K562 (cell line): ENCODE measurements around the gene EAF1. TPM values are rescaled to one million over a fixed set of nuclear protein-coding genes. Genes with fewer than 3 reads are reported as not detected.

ENCODE experiments used
- ATAC-seq: fragments of 200-7000 bp; cut with Tn5 transposase; 3 replicates; pipeline ENCODE4 v1.9.1; 2020; ENCODE audit warnings: moderate library complexity
- BruUV-seq: library from RNA; stranded (reverse); fragments of 400-500 nt; replicated peaks from 2 replicates; lab custom pipeline; 2021; lab: Mats Ljungman, UMichigan
- CTCF ChIA-PET: fragments of 300-600 bp; formaldehyde crosslinking; extraction: SDS; loops from one replicate; lab custom pipeline; 2021; ENCODE audit warnings: low intra/inter-chr PET ratio; lab: Yijun Ruan, JAX
- POLR2A ChIA-PET: fragments of 300-600, 350-650 bp; sonication (Branson Sonifier 250); formaldehyde crosslinking; extraction: SDS; loops from one replicate; lab custom pipeline; 2021; ENCODE audit warnings: antibody characterized with exemption, inconsistent platforms; lab: Yijun Ruan, JAX
- DNase-seq, 4 experiments: peaks; one replicate each; pipeline versions ENCODE4 v3.0.0 to v3.0.0-alpha.2; 2011 to 2018; ENCODE audit warnings: low spot score in 3 of 4, mixed read lengths in 3 of 4; ENCODE audit errors: extremely low read depth in 1 of 4
- FAIRE-seq: peaks from 2 replicates; lab custom pipeline; 2011; peaks lifted over from hg19 to GRCh38; lab: Jason Lieb, UNC
- H2AFZ ChIP-seq: 2 replicates; pipeline ENCODE4 v1.6.0; 2011; ENCODE audit warnings: low read depth, low read length, control low read depth, inconsistent platforms
- H3K27ac ChIP-seq: fragments of 200-600 bp; 3 replicates; pipeline ENCODE4 v1.8.0; 2011; ENCODE audit warnings: low read depth, mild to moderate bottlenecking, control low read depth, inconsistent platforms, low read length, moderate library complexity, mixed read lengths; ENCODE audit errors: extremely low read depth
- H3K27me3 ChIP-seq, 2 experiments: fragments of 300-600 bp in 1 of 2; 2 replicates in 1 of 2; 3 replicates in 1 of 2; pipeline versions ENCODE4 v1.6.0 to v1.8.0; 2011; ENCODE audit warnings: inconsistent platforms in 2 of 2, low read length in 2 of 2, mild to moderate bottlenecking in 1 of 2, mixed read lengths in 1 of 2, moderate library complexity in 1 of 2; ENCODE audit not compliant: control insufficient read depth in 2 of 2, insufficient read depth in 2 of 2
- H3K36me3 ChIP-seq: fragments of 300-600 bp; 3 replicates; pipeline ENCODE4 v1.8.0; 2011; ENCODE audit warnings: mild to moderate bottlenecking, low read length, inconsistent platforms; ENCODE audit not compliant: control insufficient read depth, insufficient read depth
- H3K4me1 ChIP-seq, 2 experiments: fragments of 200-600 bp in 1 of 2; replicated peaks in 1 of 2; 2 replicates in 1 of 2; 3 replicates in 1 of 2; pipeline versions ENCODE4 v1.5.1 to v1.8.0; 2011; ENCODE audit warnings: inconsistent platforms in 2 of 2, low read length in 2 of 2, mild to moderate bottlenecking in 1 of 2, mixed read lengths in 1 of 2, moderate library complexity in 1 of 2; ENCODE audit not compliant: control insufficient read depth in 2 of 2, insufficient read depth in 2 of 2
- H3K4me2 ChIP-seq: 2 replicates; pipeline ENCODE4 v1.6.1; 2011; ENCODE audit warnings: low read length, control low read depth, inconsistent platforms, mixed read lengths; ENCODE audit not compliant: insufficient read depth
- H3K4me3 ChIP-seq: fragments of 200-600 bp; sonication (generic), shearing (Covaris generic); 2 replicates; pipeline ENCODE4 v1.5.1; 2016; ENCODE audit warnings: control low read depth, inconsistent platforms
- H3K79me2 ChIP-seq: fragments of 200-600 bp; 3 replicates; pipeline ENCODE4 v1.8.0; 2011; ENCODE audit warnings: low read length, inconsistent platforms; ENCODE audit not compliant: control insufficient read depth, insufficient read depth
- H3K9ac ChIP-seq, 2 experiments: 2 replicates each; pipeline versions ENCODE4 v1.6.0 to v1.6.1; 2011; ENCODE audit warnings: low read depth in 2 of 2, low read length in 2 of 2, control low read depth in 1 of 2, inconsistent platforms in 1 of 2, mild to moderate bottlenecking in 1 of 2, mixed read lengths in 1 of 2; ENCODE audit not compliant: insufficient read depth in 1 of 2
- H3K9me1 ChIP-seq: one replicate; pipeline ENCODE4 v1.6.0; 2011; ENCODE audit warnings: inconsistent platforms, mild to moderate bottlenecking, low read length, moderate library complexity; ENCODE audit not compliant: control insufficient read depth, insufficient read depth
- H3K9me3 ChIP-seq: replicated peaks from 2 replicates; pipeline ENCODE4 v1.5.1; 2011; ENCODE audit warnings: low read depth, low read length, inconsistent platforms; ENCODE audit not compliant: control insufficient read depth, insufficient read depth
- H4K20me1 ChIP-seq: replicated peaks from 2 replicates; pipeline ENCODE4 v1.6.1; 2011; ENCODE audit warnings: low read length, inconsistent platforms, mixed read lengths; ENCODE audit not compliant: control insufficient read depth, insufficient read depth
- ADNP ChIP-seq: fragments of 200-800 bp; sonication (Bioruptor generic); IDR thresholded peaks from 2 replicates; pipeline ENCODE4 v1.6.1; 2016; ENCODE audit warnings: missing genetic modification characterization, missing compliant biosample characterization
- FIP1L1 ChIP-seq: fragments of 200-400 bp; formaldehyde crosslinking; IDR thresholded peaks from 2 replicates; pipeline ENCODE4 v1.6.1; 2018; ENCODE audit warnings: mild to moderate bottlenecking, low read depth, low read length; ENCODE audit not compliant: poor library complexity, severe bottlenecking
- HOXB6 ChIP-seq: fragments of 250-450 bp; sonication (Bioruptor Pico); IDR thresholded peaks from 2 replicates; pipeline ENCODE4 v1.5.1; 2022; ENCODE audit warnings: mild to moderate bottlenecking, borderline replicate concordance
- KAT2B ChIP-seq: IDR thresholded peaks from one replicate; pipeline ENCODE4 v1.6.1; 2012; ENCODE audit warnings: low read depth, mild to moderate bottlenecking, control low read depth, inconsistent platforms, low read length, moderate library complexity
- POLR2AphosphoS5 ChIP-seq: IDR thresholded peaks from 2 replicates; pipeline ENCODE4 v1.6.1; 2011; ENCODE audit warnings: mild to moderate bottlenecking, low read depth, low read length, moderate library complexity; ENCODE audit not compliant: control insufficient read depth, insufficient read depth
- SIN3B ChIP-seq: fragments of 450-650 bp; IDR thresholded peaks from 2 replicates; pipeline ENCODE4 v1.6.1; 2017; ENCODE audit warnings: low read depth, mild to moderate bottlenecking, moderate library complexity
- ZNF445 ChIP-seq: fragments of 250-450 bp; sonication (Bioruptor Pico); IDR thresholded peaks from 2 replicates; pipeline ENCODE4 v1.4.0; 2020; ENCODE audit warnings: low read depth, mild to moderate bottlenecking, moderate library complexity
- ZNF707 ChIP-seq: fragments of 250-450 bp; sonication (Bioruptor Pico); conservative IDR thresholded peaks from 2 replicates; pipeline ENCODE4 v1.8.0; 2022; ENCODE audit warnings: inconsistent platforms, mild to moderate bottlenecking, moderate library complexity
- WGBS: fragments of 100-300 bp; shearing (Covaris generic); methylation state at CpG from one replicate; pipeline ENCODE4 v1.1.6; 2016; ENCODE audit warnings: low coverage, mixed read lengths; ENCODE audit not compliant: insufficient coverage; ENCODE audit errors: missing lambda C conversion rate; 5-methylcytosine and 5-hydroxymethylcytosine counted together
- in situ Hi-C: fragments of 300-500 bp; cut with MboI; formaldehyde crosslinking; loops from 4 replicates; pipeline ENCODE4 v1.15.0; 2018; ENCODE audit warnings: inconsistent platforms, mixed read lengths
- intact Hi-C: fragments of 100-400 bp; cut with micrococcal nuclease; formaldehyde crosslinking; loops from 2 replicates; pipeline ENCODE4 v1.14.2; 2022
- polyA plus RNA-seq, 8 experiments: library from polyadenylated mRNA; depleted of rRNA in 4 of 8; stranded (reverse) in 5 of 8; unstranded in 3 of 8; fragments of >200 nt; fragmentation: Nextera tagmentation in 2 of 8; fragmentation: Illumina TruSeq in 1 of 8; extraction: Ambion mirVana in 2 of 8; extraction: Trizol in 1 of 8; gene quantifications; 2 replicates each; pipeline versions ENCODE4 v1.2.1 to v1.2.3, GENCODE V29; 2011 to 2014; ENCODE audit warnings: inconsistent platforms in 1 of 8, missing spikeins in 1 of 8
- total RNA-seq, 7 experiments: library from RNA; depleted of rRNA in 6 of 7; stranded (reverse); fragments of >200 nt in 6 of 7; fragmentation: Illumina TruSeq in 2 of 7; extraction: Trizol in 2 of 7; gene quantifications; 2 replicates each; pipeline versions ENCODE4 v1.2.1 to v1.2.3, GENCODE V29; 2011 to 2021; ENCODE audit warnings: low replicate concordance in 1 of 7
- TF ChIP-seq, protein P1 (sequence below): fragments of 200-800 bp; sonication (Bioruptor generic); IDR thresholded peaks from 2 replicates; pipeline ENCODE4 v1.6.1; 2016; ENCODE audit warnings: missing genetic modification characterization, missing compliant biosample characterization
- TF ChIP-seq, protein P2 (sequence below): fragments of 250-450 bp; sonication (Bioruptor Pico); IDR thresholded peaks from 2 replicates; pipeline ENCODE4 v1.5.1; 2021; ENCODE audit warnings: mild to moderate bottlenecking
- TF ChIP-seq, protein P3 (sequence below): sonication (generic); formaldehyde crosslinking; IDR thresholded peaks from 2 replicates; pipeline ENCODE4 v1.8.0; 2023; ENCODE audit warnings: mild to moderate bottlenecking, missing genetic modification reagents

The EAF1 gene
- total and polyA plus RNA-seq, 9 of the 15 experiments (the other 6 are each of a cell fraction or from before 2014, with no cell fraction given): 7.0 to 26.8 (median 20.4) TPM

DNA sequence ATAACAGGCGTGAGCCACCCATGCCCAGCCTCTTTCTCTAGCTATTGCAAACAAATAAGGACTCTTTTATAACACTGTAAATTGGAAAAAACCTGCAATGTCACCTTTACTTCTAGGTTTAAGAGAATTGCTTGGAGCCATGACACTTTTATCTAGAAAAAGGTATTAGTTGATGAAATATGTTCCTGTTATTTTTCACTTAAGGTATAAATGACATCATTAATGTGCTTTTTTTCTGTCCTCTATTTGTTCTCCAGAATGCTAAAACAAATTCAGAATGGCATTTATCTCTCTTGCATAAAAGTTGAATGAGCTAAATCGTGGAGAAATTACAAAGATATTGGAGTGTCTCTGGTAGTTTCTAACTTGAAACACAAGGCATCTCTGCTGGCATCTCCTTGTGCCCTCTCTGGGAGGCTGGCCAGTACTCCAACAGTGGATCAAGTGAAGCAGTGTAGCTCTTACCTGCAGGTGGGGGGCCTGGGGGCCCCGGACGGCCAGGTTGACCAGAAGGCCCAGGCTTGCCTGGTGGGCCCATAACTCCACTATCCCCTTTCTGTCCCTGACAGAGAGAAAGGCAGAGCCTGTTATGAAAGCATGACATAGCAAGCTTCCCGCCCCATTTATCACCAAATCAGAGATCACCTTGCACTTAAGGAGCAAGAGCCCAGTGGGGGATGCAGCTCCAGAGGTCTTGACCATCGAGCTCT, 38.6 kb downstream of the EAF1 start:
- ChIA-PET CTCF (no interaction called here), POLR2A (interaction anchor here (0.8 to 1.4 kb wide), 6 partner anchors 10 to 367 kb away, joined by 3 to 6 read pairs (median 3); partner anchors contain the start of gene RBSN)
- H3K9me3 ChIP-seq: no peaks in the 10 kb centered on the region
- peaks cover 24 to 28% of the 10 kb centered on the region in 2 experiments for H3K27me3 ChIP-seq
- H3K4me1 ChIP-seq: peaks cover 0 to 7% of the 10 kb centered on the region in 2 experiments; a peak in 2 of 5 replicates
- FAIRE-seq (no peak), ATAC-seq (peak; percentile 46; the same call in 2 of the 3 replicates), DNase-seq (no peak)
- H3K9me1 ChIP-seq: no peaks in the 10 kb centered on the region
- no peaks in the 10 kb centered on the region for H3K79me2 ChIP-seq
- in situ Hi-C loops (no loop called here), intact Hi-C loops (no loop called here)
- H3K27ac ChIP-seq: no peak overlapping the region
- no peaks in the 10 kb centered on the region for H4K20me1 ChIP-seq
- no TSS peak for BruUV-seq
- H3K9ac ChIP-seq: no peak overlapping the region
- no peaks in the 10 kb centered on the region for H3K36me3 ChIP-seq
- H2AFZ ChIP-seq: no peak overlapping the region
- no peak overlapping the region for H3K4me3 ChIP-seq
- H3K4me2 ChIP-seq: no peak overlapping the region
- 12% methylated on average over 6 of the region's 6 CpGs for WGBS
- TF ChIP-seq SIN3B (no peak), ZNF707 (CRISPR knock-in tag) (no peak), ZNF445 (CRISPR knock-in tag) (no peak), FIP1L1 (no peak), KAT2B (no peak), HOXB6 (no peak), POLR2AphosphoS5 (no peak), ADNP (tag) (no peak)
- TF ChIP-seq, protein P1, sequence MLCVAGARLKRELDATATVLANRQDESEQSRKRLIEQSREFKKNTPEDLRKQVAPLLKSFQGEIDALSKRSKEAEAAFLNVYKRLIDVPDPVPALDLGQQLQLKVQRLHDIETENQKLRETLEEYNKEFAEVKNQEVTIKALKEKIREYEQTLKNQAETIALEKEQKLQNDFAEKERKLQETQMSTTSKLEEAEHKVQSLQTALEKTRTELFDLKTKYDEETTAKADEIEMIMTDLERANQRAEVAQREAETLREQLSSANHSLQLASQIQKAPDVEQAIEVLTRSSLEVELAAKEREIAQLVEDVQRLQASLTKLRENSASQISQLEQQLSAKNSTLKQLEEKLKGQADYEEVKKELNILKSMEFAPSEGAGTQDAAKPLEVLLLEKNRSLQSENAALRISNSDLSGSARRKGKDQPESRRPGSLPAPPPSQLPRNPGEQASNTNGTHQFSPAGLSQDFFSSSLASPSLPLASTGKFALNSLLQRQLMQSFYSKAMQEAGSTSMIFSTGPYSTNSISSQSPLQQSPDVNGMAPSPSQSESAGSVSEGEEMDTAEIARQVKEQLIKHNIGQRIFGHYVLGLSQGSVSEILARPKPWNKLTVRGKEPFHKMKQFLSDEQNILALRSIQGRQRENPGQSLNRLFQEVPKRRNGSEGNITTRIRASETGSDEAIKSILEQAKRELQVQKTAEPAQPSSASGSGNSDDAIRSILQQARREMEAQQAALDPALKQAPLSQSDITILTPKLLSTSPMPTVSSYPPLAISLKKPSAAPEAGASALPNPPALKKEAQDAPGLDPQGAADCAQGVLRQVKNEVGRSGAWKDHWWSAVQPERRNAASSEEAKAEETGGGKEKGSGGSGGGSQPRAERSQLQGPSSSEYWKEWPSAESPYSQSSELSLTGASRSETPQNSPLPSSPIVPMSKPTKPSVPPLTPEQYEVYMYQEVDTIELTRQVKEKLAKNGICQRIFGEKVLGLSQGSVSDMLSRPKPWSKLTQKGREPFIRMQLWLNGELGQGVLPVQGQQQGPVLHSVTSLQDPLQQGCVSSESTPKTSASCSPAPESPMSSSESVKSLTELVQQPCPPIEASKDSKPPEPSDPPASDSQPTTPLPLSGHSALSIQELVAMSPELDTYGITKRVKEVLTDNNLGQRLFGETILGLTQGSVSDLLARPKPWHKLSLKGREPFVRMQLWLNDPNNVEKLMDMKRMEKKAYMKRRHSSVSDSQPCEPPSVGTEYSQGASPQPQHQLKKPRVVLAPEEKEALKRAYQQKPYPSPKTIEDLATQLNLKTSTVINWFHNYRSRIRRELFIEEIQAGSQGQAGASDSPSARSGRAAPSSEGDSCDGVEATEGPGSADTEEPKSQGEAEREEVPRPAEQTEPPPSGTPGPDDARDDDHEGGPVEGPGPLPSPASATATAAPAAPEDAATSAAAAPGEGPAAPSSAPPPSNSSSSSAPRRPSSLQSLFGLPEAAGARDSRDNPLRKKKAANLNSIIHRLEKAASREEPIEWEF: no peak
- TF ChIP-seq, protein P2, sequence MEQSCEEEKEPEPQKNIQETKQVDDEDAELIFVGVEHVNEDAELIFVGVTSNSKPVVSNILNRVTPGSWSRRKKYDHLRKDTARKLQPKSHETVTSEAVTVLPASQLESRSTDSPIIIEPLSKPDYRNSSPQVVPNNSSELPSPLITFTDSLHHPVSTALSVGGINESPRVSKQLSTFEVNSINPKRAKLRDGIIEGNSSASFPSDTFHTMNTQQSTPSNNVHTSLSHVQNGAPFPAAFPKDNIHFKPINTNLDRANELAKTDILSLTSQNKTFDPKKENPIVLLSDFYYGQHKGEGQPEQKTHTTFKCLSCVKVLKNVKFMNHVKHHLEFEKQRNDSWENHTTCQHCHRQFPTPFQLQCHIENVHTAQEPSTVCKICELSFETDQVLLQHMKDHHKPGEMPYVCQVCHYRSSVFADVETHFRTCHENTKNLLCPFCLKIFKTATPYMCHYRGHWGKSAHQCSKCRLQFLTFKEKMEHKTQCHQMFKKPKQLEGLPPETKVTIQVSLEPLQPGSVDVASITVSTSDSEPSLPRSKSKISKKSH (CRISPR knock-in tag): no peak
- TF ChIP-seq, protein P3, sequence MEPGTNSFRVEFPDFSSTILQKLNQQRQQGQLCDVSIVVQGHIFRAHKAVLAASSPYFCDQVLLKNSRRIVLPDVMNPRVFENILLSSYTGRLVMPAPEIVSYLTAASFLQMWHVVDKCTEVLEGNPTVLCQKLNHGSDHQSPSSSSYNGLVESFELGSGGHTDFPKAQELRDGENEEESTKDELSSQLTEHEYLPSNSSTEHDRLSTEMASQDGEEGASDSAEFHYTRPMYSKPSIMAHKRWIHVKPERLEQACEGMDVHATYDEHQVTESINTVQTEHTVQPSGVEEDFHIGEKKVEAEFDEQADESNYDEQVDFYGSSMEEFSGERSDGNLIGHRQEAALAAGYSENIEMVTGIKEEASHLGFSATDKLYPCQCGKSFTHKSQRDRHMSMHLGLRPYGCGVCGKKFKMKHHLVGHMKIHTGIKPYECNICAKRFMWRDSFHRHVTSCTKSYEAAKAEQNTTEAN (CRISPR knock-in tag): no peak
